NCI-H748 (cell line): ENCODE measurements around the gene ADRA2C.

Experiments used
- DNase-seq: peaks from one replicate; lab custom pipeline; 2025; ENCODE audit not compliant: unreplicated experiment; lab: John Stamatoyannopoulos, UW

The ADRA2C gene

GRCh38 chr4:3766036-3766784 lies at the start of gene ADRA2C:
Gene ADRA2C, plus strand, starts transcription at chr4:3766385. Its CDS starts 222 bp downstream, at chr4:3766607.
- peak; percentile 16 for DNase-seq

- no peak for DNase-seq
These were observed 49.5 kb upstream of the ADRA2C start for GRCh38 chr4:3716631-3717235.

GRCh38 chr4:3717241-3717640 lies 48.9 kb upstream of the ADRA2C start:
- DNase-seq = no peak

GRCh38 chr4:3718462-3718861 lies 47.7 kb upstream of the ADRA2C start:
- DNase-seq = no peak

GRCh38 chr4:3719191-3719590 lies 47.0 kb upstream of the ADRA2C start:
- no peak for DNase-seq

- no peak for DNase-seq
These were observed 46.3 kb upstream of the ADRA2C start for GRCh38 chr4:3719836-3720235.

- DNase-seq = peak; percentile 87
These were observed 45.7 kb upstream of the ADRA2C start for GRCh38 chr4:3720466-3720865.

GRCh38 chr4:3721186-3721585 lies 45.0 kb upstream of the ADRA2C start:
- no peak for DNase-seq

GRCh38 chr4:3721627-3722026 lies 44.6 kb upstream of the ADRA2C start:
- no peak for DNase-seq

GRCh38 chr4:3722446-3723231 lies 43.5 kb upstream of the ADRA2C start:
- DNase-seq = no peak

- DNase-seq = no peak
These were observed 42.9 kb upstream of the ADRA2C start for GRCh38 chr4:3723232-3723642.

- DNase-seq = peak; percentile 14
These were observed 41.6 kb upstream of the ADRA2C start for GRCh38 chr4:3724319-3725231.

GRCh38 chr4:3725936-3726870 lies 40.0 kb upstream of the ADRA2C start:
- DNase-seq = no peak

- DNase-seq = no peak
These were observed 38.2 kb upstream of the ADRA2C start for GRCh38 chr4:3727847-3728469.

- peak; percentile 37 for DNase-seq
These were observed 36.9 kb upstream of the ADRA2C start for GRCh38 chr4:3729188-3729881.

GRCh38 chr4:3729882-3730226 lies 36.3 kb upstream of the ADRA2C start:
- no peak for DNase-seq

- DNase-seq = no peak
These were observed 35.6 kb upstream of the ADRA2C start for GRCh38 chr4:3730422-3731190.
